Measurements from ENCODE around the gene MYBBP1A.

DNA sequence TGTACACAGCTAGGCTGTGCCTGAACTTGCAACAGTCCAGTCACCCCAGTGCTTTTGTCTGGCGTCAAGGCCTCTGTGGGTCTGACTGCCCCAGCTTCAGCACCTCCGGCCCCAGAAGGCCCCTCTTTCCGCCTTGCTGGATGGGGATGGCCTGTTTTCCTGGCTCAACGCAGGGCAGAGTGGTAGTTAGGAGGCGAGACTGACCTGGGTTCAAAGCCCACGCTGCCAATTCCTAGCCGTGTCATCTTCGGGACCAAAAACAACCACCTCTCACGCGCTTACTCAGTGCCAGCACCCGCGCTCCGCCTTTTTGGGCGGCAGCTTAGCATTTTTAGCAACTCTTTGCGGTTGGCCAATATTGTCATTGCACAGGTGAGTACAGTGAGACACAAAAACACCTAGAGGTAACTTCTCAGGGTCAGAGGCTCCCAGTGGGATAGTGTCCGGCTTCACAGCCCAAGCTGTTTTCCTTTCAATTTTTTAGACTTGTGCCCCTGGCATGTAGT lies 4.6 kb downstream of the MYBBP1A start:
- no peak for TF ChIP-seq YY1 (IDR thresholded peaks at IDR 0.05; ENCODE audit: insufficient read depth, insufficient read length)
- TF ChIP-seq ZNF274 (IDR thresholded peaks at IDR 0.05; ENCODE audit: low read depth, low read length): no peak
